ENCODE results near the gene ANKFN1. TPM values are rescaled to one million over a fixed set of nuclear protein-coding genes. Genes with fewer than 3 reads are reported as not detected.

ANKFN1 gene
- total RNA-seq, 1 experiment from 2014 or later: not detected

- Histone ChIP-seq H4K8ac (replicated peaks; ENCODE audit: insufficient read length, low read depth, low read length) (no peak overlapping the region), H4K20me1 (ENCODE audit: control insufficient read depth, insufficient read depth, insufficient read length) (no peaks in the 10 kb centered on the region), H3K79me1 (ENCODE audit: insufficient read depth, low read depth, low read length, poor library complexity, severe bottlenecking) (no peaks in the 10 kb centered on the region), H3K9me3 (ENCODE audit: control insufficient read depth, low read depth, low read length) (no peaks in the 10 kb centered on the region), H3K23ac (ENCODE audit: insufficient read length, low read depth, low read length) (no peak overlapping the region), H3K56ac (ENCODE audit: insufficient read length, low read depth, low read length) (no peak overlapping the region), H4K91ac (ENCODE audit: insufficient read length, low read depth, low read length) (no peak overlapping the region), H3K4ac (ENCODE audit: low read depth, low read length) (no peak overlapping the region), H3K23me2 (ENCODE audit: insufficient read length, low read depth, low read length, poor library complexity, severe bottlenecking) (no peaks in the 10 kb centered on the region), H2BK120ac (ENCODE audit: low read depth, low read length, poor library complexity, severe bottlenecking) (no peak overlapping the region), H3K27ac (ENCODE audit: insufficient read length, low read depth, low read length) (no peak overlapping the region), H2BK15ac (ENCODE audit: low read depth, low read length) (no peak overlapping the region), H3K9ac (ENCODE audit: extremely low read depth, insufficient read length, low read length) (no peak overlapping the region), H3K27me3 (ENCODE audit: insufficient read depth, low read length) (no peaks in the 10 kb centered on the region), H3K4me2 (ENCODE audit: insufficient read depth, insufficient read length, low read length) (no peak overlapping the region), H3K79me2 (ENCODE audit: insufficient read depth, low read length) (no peaks in the 10 kb centered on the region), H2BK5ac (ENCODE audit: insufficient read length, low read length) (no peak overlapping the region), H3T11ph (ENCODE audit: low read length) (no peak overlapping the region), H3K18ac (ENCODE audit: insufficient read length, low read depth, low read length) (no peak overlapping the region), H3K4me1 (ENCODE audit: insufficient read depth, low read length) (no peaks in the 10 kb centered on the region; the same call in 1 of the 2 replicates), H2AFZ (ENCODE audit: low read length) (no peak overlapping the region), H2BK12ac (ENCODE audit: insufficient read length, low read depth, low read length) (no peak overlapping the region), H3K14ac (ENCODE audit: insufficient read depth, low read length) (no peak overlapping the region), H4K5ac (ENCODE audit: insufficient read length, low read depth, low read length) (no peak overlapping the region), H2BK20ac (ENCODE audit: low read depth, low read length, poor library complexity, severe bottlenecking) (no peak overlapping the region), H2AK5ac (ENCODE audit: insufficient read length, low read length) (no peak overlapping the region)
- H3K36me3 Mint-ChIP-seq (ENCODE audit: insufficient read depth in 1 of 3, low read depth in 3 of 3): peaks cover 0 to 3% (median 0%) of the 10 kb centered on the region in 3 experiments; a peak in 3 of 7 replicates
- TF ChIP-seq CTCF (conservative IDR thresholded peaks at IDR 0.05): no peak
- no peak overlapping the region for H3K4me3 Mint-ChIP-seq
- DNase-seq: no peak
- H3K27ac Mint-ChIP-seq: peak overlapping the region in 1 of 3 experiments; percentile 69; a peak in 1 of 7 replicates
- no CpG with 5 or more reads among the region's 4 CpGs for WGBS (ENCODE audit: extremely low coverage, insufficient read length, low lambda C conversion rate)
- H3K4me1 Mint-ChIP-seq: peaks cover 8 to 9% of the 10 kb centered on the region in 2 experiments
- peaks cover 3 to 11% of the 10 kb centered on the region in 2 experiments for H3K9me3 Mint-ChIP-seq
- 0 out of 2 replicates have a peak, but pooled peaks cover 2% of the 10 kb centered on the region for H3K27me3 Mint-ChIP-seq (ENCODE audit: low read depth)
Measured at GRCh38 chr17:56142781-56143180, 10.5 kb upstream of the ANKFN1 start.
